GM23338 (cell line): ENCODE results near the gene ULK4. TPM values are rescaled to one million over a fixed set of nuclear protein-coding genes. Genes with fewer than 3 reads are reported as not detected.

Experiments used
- ATAC-seq: fragments of 200-7000 bp; cut with Tn5 transposase; 3 replicates; pipeline ENCODE4 v1.9.1; 2020
- DNase-seq: peaks from one replicate; pipeline ENCODE4 v3.0.0-alpha.2; 2015; ENCODE audit warnings: low spot score
- H2AFZ ChIP-seq: fragments of 200-600 bp; sonication (generic); 2 replicates; pipeline ENCODE4 v1.8.0; 2016; ENCODE audit warnings: antibody characterized with exemption, mild to moderate bottlenecking, moderate library complexity
- H3F3A ChIP-seq: fragments of 200-600 bp; sonication (generic); replicated peaks from 2 replicates; pipeline ENCODE4 v1.8.0; 2017; ENCODE audit warnings: antibody characterized with exemption, mixed run types, low read depth
- H3K27ac ChIP-seq: fragments of 200-600 bp; sonication (generic); 2 replicates; pipeline ENCODE4 v1.6.1; 2016; ENCODE audit warnings: low read depth
- H3K27me3 ChIP-seq: fragments of 200-600 bp; sonication (generic); 2 replicates; pipeline ENCODE4 v1.8.0; 2016; ENCODE audit warnings: mild to moderate bottlenecking, mixed run types, moderate library complexity; ENCODE audit not compliant: insufficient read depth
- H3K36me3 ChIP-seq: fragments of 200-600 bp; sonication (generic); 2 replicates; pipeline ENCODE4 v1.8.0; 2016; ENCODE audit warnings: mild to moderate bottlenecking; ENCODE audit not compliant: insufficient read depth
- H3K4me1 ChIP-seq: fragments of 200-600 bp; sonication (generic); 2 replicates; pipeline ENCODE4 v1.8.0; 2016; ENCODE audit warnings: mild to moderate bottlenecking, moderate library complexity; ENCODE audit not compliant: insufficient read depth
- H3K4me2 ChIP-seq: fragments of 200-600 bp; sonication (generic); 2 replicates; pipeline ENCODE4 v1.7.1; 2017; ENCODE audit warnings: mixed run types
- H3K4me3 ChIP-seq: fragments of 200-600 bp; sonication (generic); 2 replicates; pipeline ENCODE4 v1.6.1; 2016; ENCODE audit warnings: mixed run types
- H3K79me2 ChIP-seq: fragments of 200-600 bp; sonication (generic); replicated peaks from 2 replicates; pipeline ENCODE4 v1.8.0; 2017; ENCODE audit warnings: mild to moderate bottlenecking; ENCODE audit not compliant: insufficient read depth
- H3K9me2 ChIP-seq: fragments of 200-600 bp; sonication (generic); 2 replicates; pipeline ENCODE4 v1.8.0; 2017; ENCODE audit not compliant: insufficient read depth
- H4K20me1 ChIP-seq: fragments of 200-600 bp; sonication (generic); replicated peaks from 2 replicates; pipeline ENCODE4 v1.8.0; 2017; ENCODE audit warnings: mild to moderate bottlenecking; ENCODE audit not compliant: insufficient read depth
- H3K27ac Mint-ChIP-seq: 2 replicates; pipeline ENCODE4 v1.8.0; 2020; ENCODE audit warnings: inconsistent platforms, mild to moderate bottlenecking, moderate library complexity, mixed read lengths
- H3K27me3 Mint-ChIP-seq: 3 replicates; pipeline ENCODE4 v1.8.0; 2022; ENCODE audit warnings: low read depth, mild to moderate bottlenecking, moderate library complexity, mixed read lengths, inconsistent platforms; ENCODE audit not compliant: insufficient read depth, poor library complexity
- H3K36me3 Mint-ChIP-seq: 3 replicates; pipeline ENCODE4 v1.8.0; 2021; ENCODE audit warnings: low read depth, mild to moderate bottlenecking, inconsistent platforms, moderate library complexity, mixed read lengths
- H3K4me1 Mint-ChIP-seq: 3 replicates; pipeline ENCODE4 v1.8.0; 2020; ENCODE audit warnings: mild to moderate bottlenecking, inconsistent platforms, mixed read lengths
- H3K4me3 Mint-ChIP-seq: 3 replicates; pipeline ENCODE4 v1.8.0; 2021; ENCODE audit warnings: moderate library complexity, mild to moderate bottlenecking, inconsistent platforms, mixed read lengths
- H3K9me3 Mint-ChIP-seq: 3 replicates; pipeline ENCODE4 v1.8.0; 2020; ENCODE audit warnings: moderate library complexity, mild to moderate bottlenecking, inconsistent platforms, mixed read lengths
- CREB1 ChIP-seq: fragments of 250-450 bp; sonication (Bioruptor Pico); IDR thresholded peaks from 2 replicates; pipeline ENCODE4 v1.5.0; 2020; ENCODE audit warnings: low read depth, mild to moderate bottlenecking, moderate library complexity
- EZH2 ChIP-seq: fragments of 200-600 bp; sonication (generic); IDR thresholded peaks from one replicate; pipeline ENCODE4 v1.8.0; 2017; ENCODE audit warnings: antibody characterized with exemption, mild to moderate bottlenecking, low read depth; ENCODE audit not compliant: unreplicated experiment
- EZH2phosphoT487 ChIP-seq: fragments of 200-600 bp; sonication (generic); IDR thresholded peaks from one replicate; pipeline ENCODE4 v1.8.1; 2018; ENCODE audit warnings: antibody characterized with exemption; ENCODE audit not compliant: unreplicated experiment
- JUNB ChIP-seq: IDR thresholded peaks from one replicate; pipeline ENCODE4 v1.6.1; 2016; ENCODE audit warnings: antibody characterized with exemption; ENCODE audit not compliant: unreplicated experiment
- NANOG ChIP-seq: IDR thresholded peaks from 2 replicates; pipeline ENCODE4 v1.6.1; 2016; ENCODE audit warnings: antibody characterized with exemption, borderline replicate concordance
- POLR2AphosphoS5 ChIP-seq: IDR thresholded peaks from 2 replicates; pipeline ENCODE4 v1.6.1; 2016; ENCODE audit warnings: antibody characterized with exemption, low read depth
- STAT1 ChIP-seq: IDR thresholded peaks from one replicate; pipeline ENCODE4 v1.6.1; 2016; ENCODE audit warnings: antibody characterized with exemption; ENCODE audit not compliant: unreplicated experiment
- ZNF114 ChIP-seq: fragments of 250-450 bp; sonication (Bioruptor Pico); IDR thresholded peaks from 2 replicates; pipeline ENCODE4 v1.5.0; 2020; ENCODE audit warnings: mild to moderate bottlenecking, moderate library complexity
- ZNF331 ChIP-seq: fragments of 250-450 bp; sonication (Bioruptor Pico); IDR thresholded peaks from 2 replicates; pipeline ENCODE4 v1.5.0; 2020; ENCODE audit warnings: low read depth, mild to moderate bottlenecking, moderate library complexity
- polyA plus RNA-seq: library from polyadenylated mRNA; unstranded; fragments of >200 nt; fragmentation: Nextera tagmentation; extraction: Ambion mirVana; gene quantifications from 2 replicates; pipeline ENCODE4 v1.2.1, GENCODE V29; 2016
- total RNA-seq: library from RNA; depleted of rRNA; stranded (reverse); fragments of >200 nt; shearing (Covaris generic); gene quantifications from 2 replicates; pipeline ENCODE4 v1.2.3, GENCODE V29; 2014
- TF ChIP-seq, protein P1 (sequence below): IDR thresholded peaks from one replicate; pipeline ENCODE4 v1.6.1; 2018; ENCODE audit warnings: antibody characterized with exemption; ENCODE audit not compliant: unreplicated experiment
- TF ChIP-seq, protein P2 (sequence below): fragments of 250-450 bp; sonication (Bioruptor Pico); IDR thresholded peaks from 2 replicates; pipeline ENCODE4 v1.5.0; 2020; ENCODE audit warnings: mild to moderate bottlenecking, moderate library complexity
- TF ChIP-seq, protein P3 (sequence below): IDR thresholded peaks from 2 replicates; pipeline ENCODE4 v1.6.1; 2016; ENCODE audit warnings: antibody characterized with exemption
- TF ChIP-seq, protein P4 (sequence below), 2 experiments: fragments of 200-600 bp in 1 of 2; sonication (generic) in 1 of 2; conservative IDR thresholded peaks; 2 replicates each; pipeline versions ENCODE4 v1.5.1 to v1.6.1; 2016 to 2017; ENCODE audit warnings: antibody characterized with exemption in 2 of 2, low read depth in 2 of 2, mild to moderate bottlenecking in 2 of 2, moderate library complexity in 1 of 2

The ULK4 gene
- total and polyA plus RNA-seq, 2 experiments from 2014 or later: 20.8 to 41.4 TPM

DNA sequence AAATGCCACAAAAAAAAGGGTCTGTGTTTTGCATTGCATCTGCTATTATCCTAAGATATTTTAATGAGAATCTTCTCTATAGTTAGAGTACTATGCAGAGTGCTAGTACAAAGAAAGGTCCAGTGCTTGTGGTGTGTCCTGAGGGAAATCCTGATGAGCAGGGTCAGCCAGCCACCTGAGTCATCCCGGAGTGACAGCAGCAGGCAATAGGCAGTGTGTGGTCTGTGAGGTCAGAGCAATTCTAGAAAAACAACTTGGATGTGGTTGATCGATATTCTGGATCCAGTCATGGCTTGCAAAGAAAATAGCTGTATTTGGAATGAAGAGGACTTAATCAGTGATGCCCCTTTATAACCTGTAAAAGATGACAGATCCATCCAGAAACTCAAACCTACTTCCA lies 643.4 kb downstream of the ULK4 start:
- no peaks in the 10 kb centered on the region for H3K27me3 ChIP-seq
- TF ChIP-seq CREB1 (no peak), EZH2phosphoT487 (no peak), POLR2AphosphoS5 (no peak), JUNB (no peak), STAT1 (no peak), ZNF114 (no peak), ZNF331 (CRISPR knock-in tag) (no peak), EZH2 (no peak), NANOG (no peak)
- TF ChIP-seq, protein P1, sequence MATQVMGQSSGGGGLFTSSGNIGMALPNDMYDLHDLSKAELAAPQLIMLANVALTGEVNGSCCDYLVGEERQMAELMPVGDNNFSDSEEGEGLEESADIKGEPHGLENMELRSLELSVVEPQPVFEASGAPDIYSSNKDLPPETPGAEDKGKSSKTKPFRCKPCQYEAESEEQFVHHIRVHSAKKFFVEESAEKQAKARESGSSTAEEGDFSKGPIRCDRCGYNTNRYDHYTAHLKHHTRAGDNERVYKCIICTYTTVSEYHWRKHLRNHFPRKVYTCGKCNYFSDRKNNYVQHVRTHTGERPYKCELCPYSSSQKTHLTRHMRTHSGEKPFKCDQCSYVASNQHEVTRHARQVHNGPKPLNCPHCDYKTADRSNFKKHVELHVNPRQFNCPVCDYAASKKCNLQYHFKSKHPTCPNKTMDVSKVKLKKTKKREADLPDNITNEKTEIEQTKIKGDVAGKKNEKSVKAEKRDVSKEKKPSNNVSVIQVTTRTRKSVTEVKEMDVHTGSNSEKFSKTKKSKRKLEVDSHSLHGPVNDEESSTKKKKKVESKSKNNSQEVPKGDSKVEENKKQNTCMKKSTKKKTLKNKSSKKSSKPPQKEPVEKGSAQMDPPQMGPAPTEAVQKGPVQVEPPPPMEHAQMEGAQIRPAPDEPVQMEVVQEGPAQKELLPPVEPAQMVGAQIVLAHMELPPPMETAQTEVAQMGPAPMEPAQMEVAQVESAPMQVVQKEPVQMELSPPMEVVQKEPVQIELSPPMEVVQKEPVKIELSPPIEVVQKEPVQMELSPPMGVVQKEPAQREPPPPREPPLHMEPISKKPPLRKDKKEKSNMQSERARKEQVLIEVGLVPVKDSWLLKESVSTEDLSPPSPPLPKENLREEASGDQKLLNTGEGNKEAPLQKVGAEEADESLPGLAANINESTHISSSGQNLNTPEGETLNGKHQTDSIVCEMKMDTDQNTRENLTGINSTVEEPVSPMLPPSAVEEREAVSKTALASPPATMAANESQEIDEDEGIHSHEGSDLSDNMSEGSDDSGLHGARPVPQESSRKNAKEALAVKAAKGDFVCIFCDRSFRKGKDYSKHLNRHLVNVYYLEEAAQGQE: no peak
- TF ChIP-seq, protein P2, sequence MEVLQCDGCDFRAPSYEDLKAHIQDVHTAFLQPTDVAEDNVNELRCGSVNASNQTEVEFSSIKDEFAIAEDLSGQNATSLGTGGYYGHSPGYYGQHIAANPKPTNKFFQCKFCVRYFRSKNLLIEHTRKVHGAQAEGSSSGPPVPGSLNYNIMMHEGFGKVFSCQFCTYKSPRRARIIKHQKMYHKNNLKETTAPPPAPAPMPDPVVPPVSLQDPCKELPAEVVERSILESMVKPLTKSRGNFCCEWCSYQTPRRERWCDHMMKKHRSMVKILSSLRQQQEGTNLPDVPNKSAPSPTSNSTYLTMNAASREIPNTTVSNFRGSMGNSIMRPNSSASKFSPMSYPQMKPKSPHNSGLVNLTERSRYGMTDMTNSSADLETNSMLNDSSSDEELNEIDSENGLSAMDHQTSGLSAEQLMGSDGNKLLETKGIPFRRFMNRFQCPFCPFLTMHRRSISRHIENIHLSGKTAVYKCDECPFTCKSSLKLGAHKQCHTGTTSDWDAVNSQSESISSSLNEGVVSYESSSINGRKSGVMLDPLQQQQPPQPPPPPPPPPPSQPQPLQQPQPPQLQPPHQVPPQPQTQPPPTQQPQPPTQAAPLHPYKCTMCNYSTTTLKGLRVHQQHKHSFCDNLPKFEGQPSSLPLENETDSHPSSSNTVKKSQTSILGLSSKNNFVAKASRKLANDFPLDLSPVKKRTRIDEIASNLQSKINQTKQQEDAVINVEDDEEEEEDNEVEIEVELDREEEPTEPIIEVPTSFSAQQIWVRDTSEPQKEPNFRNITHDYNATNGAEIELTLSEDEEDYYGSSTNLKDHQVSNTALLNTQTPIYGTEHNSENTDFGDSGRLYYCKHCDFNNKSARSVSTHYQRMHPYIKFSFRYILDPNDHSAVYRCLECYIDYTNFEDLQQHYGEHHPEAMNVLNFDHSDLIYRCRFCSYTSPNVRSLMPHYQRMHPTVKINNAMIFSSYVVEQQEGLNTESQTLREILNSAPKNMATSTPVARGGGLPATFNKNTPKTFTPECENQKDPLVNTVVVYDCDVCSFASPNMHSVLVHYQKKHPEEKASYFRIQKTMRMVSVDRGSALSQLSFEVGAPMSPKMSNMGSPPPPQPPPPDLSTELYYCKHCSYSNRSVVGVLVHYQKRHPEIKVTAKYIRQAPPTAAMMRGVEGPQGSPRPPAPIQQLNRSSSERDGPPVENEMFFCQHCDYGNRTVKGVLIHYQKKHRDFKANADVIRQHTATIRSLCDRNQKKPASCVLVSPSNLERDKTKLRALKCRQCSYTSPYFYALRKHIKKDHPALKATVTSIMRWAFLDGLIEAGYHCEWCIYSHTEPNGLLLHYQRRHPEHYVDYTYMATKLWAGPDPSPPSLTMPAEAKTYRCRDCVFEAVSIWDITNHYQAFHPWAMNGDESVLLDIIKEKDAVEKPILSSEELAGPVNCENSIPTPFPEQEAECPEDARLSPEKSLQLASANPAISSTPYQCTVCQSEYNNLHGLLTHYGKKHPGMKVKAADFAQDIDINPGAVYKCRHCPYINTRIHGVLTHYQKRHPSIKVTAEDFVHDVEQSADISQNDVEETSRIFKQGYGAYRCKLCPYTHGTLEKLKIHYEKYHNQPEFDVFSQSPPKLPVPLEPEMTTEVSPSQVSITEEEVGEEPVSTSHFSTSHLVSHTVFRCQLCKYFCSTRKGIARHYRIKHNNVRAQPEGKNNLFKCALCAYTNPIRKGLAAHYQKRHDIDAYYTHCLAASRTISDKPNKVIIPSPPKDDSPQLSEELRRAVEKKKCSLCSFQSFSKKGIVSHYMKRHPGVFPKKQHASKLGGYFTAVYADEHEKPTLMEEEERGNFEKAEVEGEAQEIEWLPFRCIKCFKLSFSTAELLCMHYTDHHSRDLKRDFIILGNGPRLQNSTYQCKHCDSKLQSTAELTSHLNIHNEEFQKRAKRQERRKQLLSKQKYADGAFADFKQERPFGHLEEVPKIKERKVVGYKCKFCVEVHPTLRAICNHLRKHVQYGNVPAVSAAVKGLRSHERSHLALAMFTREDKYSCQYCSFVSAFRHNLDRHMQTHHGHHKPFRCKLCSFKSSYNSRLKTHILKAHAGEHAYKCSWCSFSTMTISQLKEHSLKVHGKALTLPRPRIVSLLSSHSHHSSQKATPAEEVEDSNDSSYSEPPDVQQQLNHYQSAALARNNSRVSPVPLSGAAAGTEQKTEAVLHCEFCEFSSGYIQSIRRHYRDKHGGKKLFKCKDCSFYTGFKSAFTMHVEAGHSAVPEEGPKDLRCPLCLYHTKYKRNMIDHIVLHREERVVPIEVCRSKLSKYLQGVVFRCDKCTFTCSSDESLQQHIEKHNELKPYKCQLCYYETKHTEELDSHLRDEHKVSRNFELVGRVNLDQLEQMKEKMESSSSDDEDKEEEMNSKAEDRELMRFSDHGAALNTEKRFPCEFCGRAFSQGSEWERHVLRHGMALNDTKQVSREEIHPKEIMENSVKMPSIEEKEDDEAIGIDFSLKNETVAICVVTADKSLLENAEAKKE (CRISPR knock-in tag): no peak
- TF ChIP-seq, protein P3, sequence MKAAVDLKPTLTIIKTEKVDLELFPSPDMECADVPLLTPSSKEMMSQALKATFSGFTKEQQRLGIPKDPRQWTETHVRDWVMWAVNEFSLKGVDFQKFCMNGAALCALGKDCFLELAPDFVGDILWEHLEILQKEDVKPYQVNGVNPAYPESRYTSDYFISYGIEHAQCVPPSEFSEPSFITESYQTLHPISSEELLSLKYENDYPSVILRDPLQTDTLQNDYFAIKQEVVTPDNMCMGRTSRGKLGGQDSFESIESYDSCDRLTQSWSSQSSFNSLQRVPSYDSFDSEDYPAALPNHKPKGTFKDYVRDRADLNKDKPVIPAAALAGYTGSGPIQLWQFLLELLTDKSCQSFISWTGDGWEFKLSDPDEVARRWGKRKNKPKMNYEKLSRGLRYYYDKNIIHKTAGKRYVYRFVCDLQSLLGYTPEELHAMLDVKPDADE: no peak
- TF ChIP-seq, protein P4, sequence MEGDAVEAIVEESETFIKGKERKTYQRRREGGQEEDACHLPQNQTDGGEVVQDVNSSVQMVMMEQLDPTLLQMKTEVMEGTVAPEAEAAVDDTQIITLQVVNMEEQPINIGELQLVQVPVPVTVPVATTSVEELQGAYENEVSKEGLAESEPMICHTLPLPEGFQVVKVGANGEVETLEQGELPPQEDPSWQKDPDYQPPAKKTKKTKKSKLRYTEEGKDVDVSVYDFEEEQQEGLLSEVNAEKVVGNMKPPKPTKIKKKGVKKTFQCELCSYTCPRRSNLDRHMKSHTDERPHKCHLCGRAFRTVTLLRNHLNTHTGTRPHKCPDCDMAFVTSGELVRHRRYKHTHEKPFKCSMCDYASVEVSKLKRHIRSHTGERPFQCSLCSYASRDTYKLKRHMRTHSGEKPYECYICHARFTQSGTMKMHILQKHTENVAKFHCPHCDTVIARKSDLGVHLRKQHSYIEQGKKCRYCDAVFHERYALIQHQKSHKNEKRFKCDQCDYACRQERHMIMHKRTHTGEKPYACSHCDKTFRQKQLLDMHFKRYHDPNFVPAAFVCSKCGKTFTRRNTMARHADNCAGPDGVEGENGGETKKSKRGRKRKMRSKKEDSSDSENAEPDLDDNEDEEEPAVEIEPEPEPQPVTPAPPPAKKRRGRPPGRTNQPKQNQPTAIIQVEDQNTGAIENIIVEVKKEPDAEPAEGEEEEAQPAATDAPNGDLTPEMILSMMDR (conservative IDR thresholded peaks at IDR 0.05; ENCODE audit: low read depth in 2 of 2): no peak
- no peak overlapping the region for H2AFZ ChIP-seq
- H3K4me3 ChIP-seq: no peak overlapping the region
- Mint-ChIP-seq H3K4me3 (no peak overlapping the region), H3K9me3 (no peaks in the 10 kb centered on the region), H3K27ac (no peak overlapping the region), H3K27me3 (peaks cover 2% of the 10 kb centered on the region), H3K36me3 (no peaks in the 10 kb centered on the region), H3K4me1 (peaks cover 40% of the 10 kb centered on the region)
- no peaks in the 10 kb centered on the region for H3K36me3 ChIP-seq
- H3K27ac ChIP-seq: no peak overlapping the region
- ATAC-seq (peak; percentile 55), DNase-seq (no peak)
- peaks cover 4% of the 10 kb centered on the region; the same call in 1 of the 2 replicates for H3F3A ChIP-seq
- H3K4me1 ChIP-seq: peaks cover 34% of the 10 kb centered on the region
- H4K20me1 ChIP-seq: no peaks in the 10 kb centered on the region
- H3K79me2 ChIP-seq: no peaks in the 10 kb centered on the region
- H3K9me2 ChIP-seq: no peaks in the 10 kb centered on the region
- no peak overlapping the region for H3K4me2 ChIP-seq
